B cell (primary cell): ENCODE measurements around the gene RMI2.
"Not testable (repeated sequence)": the region's sequence is repeated elsewhere in the genome, so short reads cannot be mapped to it uniquely, and the experiment has no call there.

Experiments used
- EZH2 ChIP-seq: IDR thresholded peaks from 2 replicates; pipeline ENCODE4 v1.6.1; 2012; ENCODE audit warnings: borderline replicate concordance, low read depth, mild to moderate bottlenecking, moderate library complexity, low read length; ENCODE audit not compliant: insufficient read depth, poor library complexity, severe bottlenecking
- TF ChIP-seq, protein P1 (sequence below): fragments of 200-600 bp; IDR thresholded peaks from one replicate; pipeline ENCODE4 v1.8.0; 2022; ENCODE audit warnings: antibody characterized with exemption, mild to moderate bottlenecking

- TF ChIP-seq, protein P1, sequence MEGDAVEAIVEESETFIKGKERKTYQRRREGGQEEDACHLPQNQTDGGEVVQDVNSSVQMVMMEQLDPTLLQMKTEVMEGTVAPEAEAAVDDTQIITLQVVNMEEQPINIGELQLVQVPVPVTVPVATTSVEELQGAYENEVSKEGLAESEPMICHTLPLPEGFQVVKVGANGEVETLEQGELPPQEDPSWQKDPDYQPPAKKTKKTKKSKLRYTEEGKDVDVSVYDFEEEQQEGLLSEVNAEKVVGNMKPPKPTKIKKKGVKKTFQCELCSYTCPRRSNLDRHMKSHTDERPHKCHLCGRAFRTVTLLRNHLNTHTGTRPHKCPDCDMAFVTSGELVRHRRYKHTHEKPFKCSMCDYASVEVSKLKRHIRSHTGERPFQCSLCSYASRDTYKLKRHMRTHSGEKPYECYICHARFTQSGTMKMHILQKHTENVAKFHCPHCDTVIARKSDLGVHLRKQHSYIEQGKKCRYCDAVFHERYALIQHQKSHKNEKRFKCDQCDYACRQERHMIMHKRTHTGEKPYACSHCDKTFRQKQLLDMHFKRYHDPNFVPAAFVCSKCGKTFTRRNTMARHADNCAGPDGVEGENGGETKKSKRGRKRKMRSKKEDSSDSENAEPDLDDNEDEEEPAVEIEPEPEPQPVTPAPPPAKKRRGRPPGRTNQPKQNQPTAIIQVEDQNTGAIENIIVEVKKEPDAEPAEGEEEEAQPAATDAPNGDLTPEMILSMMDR: not testable (repeated sequence)
- not testable (repeated sequence) for TF ChIP-seq EZH2
These were observed 46.2 kb upstream of the RMI2 start for GRCh38 chr16:11298950-11299547.
